Epithelial cell of umbilical artery (primary cell): Measurements from ENCODE around the gene DDIT3. TPM values are rescaled to one million over a fixed set of nuclear protein-coding genes. Genes with fewer than 3 reads are reported as not detected.

Source experiments
- total RNA-seq: library from RNA; depleted of rRNA; stranded (reverse); fragments of >200 nt; gene quantifications from 2 replicates; pipeline ENCODE4 v1.2.3, GENCODE V29; 2014

Gene DDIT3
- 7.5 and 11.2 TPM in 2 replicates for total RNA-seq

GRCh38 chr12:57520053-57520818 is at the start of gene DDIT3:
Gene DDIT3 (minus strand): TSS chr12:57520514. CDS start chr12:57517406, 3,108 bp downstream.

GRCh38 chr12:57549909-57550640 is 29.8 kb upstream of the DDIT3 start, which contains the start of gene KIF5A:
Gene KIF5A (plus strand): TSS chr12:57550044. CDS start chr12:57550272, 228 bp downstream.

GRCh38 chr12:57546438-57547287 is 26.3 kb upstream of the DDIT3 start, which contains the start of gene DCTN2:
Gene DCTN2 (minus strand): TSS chr12:57547192. CDS start chr12:57547063, 129 bp downstream.

GRCh38 chr12:57522011-57522886 is 1.9 kb upstream of the DDIT3 start, which contains the start of gene MBD6:
Gene MBD6 (plus strand): TSS chr12:57522824. CDS start chr12:57524304, 1,480 bp downstream.

GRCh38 chr12:57487597-57488401 is 32.5 kb downstream of the DDIT3 start, which contains the start of gene MARS1:
Gene MARS1 (plus strand): TSS chr12:57488068. CDS start chr12:57488091, 23 bp downstream.

GRCh38 chr12:57479376-57480115 is 40.8 kb downstream of the DDIT3 start, which contains the start of gene ARHGAP9:
Gene ARHGAP9 (minus strand): TSS chr12:57479866. CDS start chr12:57479406, 460 bp downstream.

Other genes starting within 250 kb of the DDIT3 start
- gene R3HDM2, start 89.5 kb downstream of the DDIT3 start, total RNA-seq, result 4.9 and 5.3 TPM in 2 replicates
- not detected in 2 replicates for gene INHBC, start 85.7 kb downstream of the DDIT3 start, total RNA-seq
- 0.15 TPM in 1 of 2 replicates, not detected in the other for gene INHBE, start 65.2 kb downstream of the DDIT3 start, total RNA-seq
- gene GLI1, start 60.7 kb downstream of the DDIT3 start, total RNA-seq, result not detected in 2 replicates
- not detected in 2 replicates for gene ARHGAP9, start 40.6 kb downstream of the DDIT3 start, total RNA-seq
- 126 and 161 TPM in 2 replicates for gene MARS1, start 32.4 kb downstream of the DDIT3 start, total RNA-seq
- 2.3 and 3.6 TPM in 2 replicates for gene MBD6, start 2.3 kb upstream of the DDIT3 start, total RNA-seq
- gene DCTN2, start 26.7 kb upstream of the DDIT3 start, total RNA-seq, result 79.2 and 91.9 TPM in 2 replicates
- gene KIF5A, start 29.5 kb upstream of the DDIT3 start, total RNA-seq, result under 0.01 TPM in 1 of 2 replicates, not detected in the other
- 5.5 and 17.3 TPM in 2 replicates for gene PIP4K2C, start 70.7 kb upstream of the DDIT3 start, total RNA-seq
- gene DTX3, start 84.3 kb upstream of the DDIT3 start, total RNA-seq, result 8.1 and 9.3 TPM in 2 replicates
- gene ARHGEF25, start 90.9 kb upstream of the DDIT3 start, total RNA-seq, result 3.8 and 8.1 TPM in 2 replicates
- gene B4GALNT1, start 112.7 kb upstream of the DDIT3 start, total RNA-seq, result 0.65 TPM in 1 of 2 replicates, not detected in the other
- gene OS9, start 173.6 kb upstream of the DDIT3 start, total RNA-seq, result 222 and 327 TPM in 2 replicates
- gene AGAP2, start 218.2 kb upstream of the DDIT3 start, total RNA-seq, result under 0.01 and 0.15 TPM in 2 replicates
- gene TSPAN31, start 224.5 kb upstream of the DDIT3 start, total RNA-seq, result 56.2 and 118 TPM in 2 replicates
- 166 and 201 TPM in 2 replicates for gene CDK4, start 231.8 kb upstream of the DDIT3 start, total RNA-seq
- 1.4 and 2.6 TPM in 2 replicates for gene MARCHF9, start 234.6 kb upstream of the DDIT3 start, total RNA-seq
- 0.15 and 0.65 TPM in 2 replicates for gene CYP27B1, start 246.6 kb upstream of the DDIT3 start, total RNA-seq